GM12878 (cell line): Measurements from ENCODE around the gene SEMA5A. TPM values are rescaled to one million over a fixed set of nuclear protein-coding genes. Genes with fewer than 3 reads are reported as not detected.

Experiments used
- ATAC-seq: fragments of 200-7000 bp; cut with Tn5 transposase; 3 replicates; pipeline ENCODE4 v1.9.1; 2020; ENCODE audit warnings: mild to moderate bottlenecking, moderate library complexity
- BruUV-seq: library from RNA; stranded (reverse); fragments of 400-500 nt; replicated peaks from 2 replicates; lab custom pipeline; 2021; lab: Mats Ljungman, UMichigan
- CTCF ChIA-PET: fragments of 300-600 bp; sonication (Branson Sonifier 250); formaldehyde crosslinking; extraction: SDS; loops from one replicate; lab custom pipeline; 2021; ENCODE audit warnings: inconsistent platforms; lab: Yijun Ruan, JAX
- POLR2A ChIA-PET: fragments of 350-600 bp; formaldehyde crosslinking; extraction: SDS; loops from one replicate; lab custom pipeline; 2021; ENCODE audit warnings: inconsistent platforms; lab: Charles Lee
- RAD21 ChIA-PET: fragments of 300-600 bp; sonication (Branson Sonifier 250); formaldehyde crosslinking; loops from one replicate; lab custom pipeline; 2023; ENCODE audit warnings: antibody characterized with exemption; ENCODE audit not compliant: unreplicated experiment; lab: Charles Lee
- SMC1A ChIA-PET: fragments of 300-600 bp; sonication (Branson Sonifier 250); formaldehyde crosslinking; loops from one replicate; lab custom pipeline; 2023; ENCODE audit not compliant: unreplicated experiment, uncharacterized antibody; lab: Charles Lee
- DNase-seq: peaks from one replicate; pipeline ENCODE4 v3.0.0-alpha.2; 2011; ENCODE audit warnings: low read depth, low spot score
- FAIRE-seq: peaks from 3 replicates; lab custom pipeline; 2011; peaks lifted over from hg19 to GRCh38; lab: Jason Lieb, UNC
- H2AFZ ChIP-seq: 2 replicates; pipeline ENCODE4 v1.6.0; 2011; ENCODE audit warnings: low read depth, low read length, control low read depth; ENCODE audit not compliant: control insufficient read depth
- H3K27ac ChIP-seq: 2 replicates; pipeline ENCODE4 v1.5.1; 2011; ENCODE audit warnings: control low read depth; ENCODE audit not compliant: control insufficient read depth, insufficient read depth
- H3K27me3 ChIP-seq, 2 experiments: replicated peaks in 1 of 2; 2 replicates each; pipeline versions ENCODE4 v1.6.0 to v1.6.1; 2011; ENCODE audit warnings: low read length in 1 of 2; ENCODE audit not compliant: control insufficient read depth in 2 of 2, insufficient read depth in 2 of 2
- H3K36me3 ChIP-seq, 2 experiments: 2 replicates each; pipeline ENCODE4 v1.5.1; 2011; ENCODE audit warnings: low read length in 1 of 2; ENCODE audit not compliant: control insufficient read depth in 2 of 2, insufficient read depth in 2 of 2
- H3K4me1 ChIP-seq: 2 replicates; pipeline ENCODE4 v1.6.1; 2011; ENCODE audit warnings: mild to moderate bottlenecking, low read length, moderate library complexity, mixed read lengths; ENCODE audit not compliant: control insufficient read depth, insufficient read depth
- H3K4me2 ChIP-seq: 2 replicates; pipeline ENCODE4 v1.6.0; 2011; ENCODE audit warnings: control low read depth; ENCODE audit not compliant: control insufficient read depth, insufficient read depth
- H3K4me3 ChIP-seq: fragments of 200-600 bp; sonication (generic); 2 replicates; pipeline ENCODE4 v1.5.1; 2016
- H3K79me2 ChIP-seq: 2 replicates; pipeline ENCODE4 v1.6.0; 2011; ENCODE audit warnings: low read length; ENCODE audit not compliant: control insufficient read depth, insufficient read depth
- H3K9ac ChIP-seq: 2 replicates; pipeline ENCODE4 v1.8.0; 2011; ENCODE audit warnings: low read length, control low read depth, mixed read lengths; ENCODE audit not compliant: control insufficient read depth, insufficient read depth
- H3K9me3 ChIP-seq: replicated peaks from 3 replicates; pipeline ENCODE4 v1.5.1; 2011; ENCODE audit warnings: mild to moderate bottlenecking, low read length; ENCODE audit not compliant: control insufficient read depth, insufficient read depth
- H4K20me1 ChIP-seq: 2 replicates; pipeline ENCODE4 v1.6.0; 2011; ENCODE audit not compliant: control insufficient read depth, insufficient read depth
- BMI1 ChIP-seq: fragments of 450-650 bp; IDR thresholded peaks from 2 replicates; pipeline ENCODE4 v1.6.1; 2016; ENCODE audit warnings: mild to moderate bottlenecking, moderate library complexity, borderline replicate concordance
- CHD2 ChIP-seq: IDR thresholded peaks from 2 replicates; pipeline ENCODE4 v1.6.1; 2011; ENCODE audit warnings: low read depth, low read length, improper control_type of control experiment, borderline replicate concordance
- GABPA ChIP-seq: IDR thresholded peaks from 2 replicates; pipeline ENCODE4 v1.6.1; 2014; ENCODE audit warnings: antibody characterized with exemption, low read depth, mild to moderate bottlenecking, inconsistent platforms
- MEF2A ChIP-seq: IDR thresholded peaks from 2 replicates; pipeline ENCODE4 v1.6.1; 2011; ENCODE audit warnings: low read depth, mild to moderate bottlenecking, low read length, moderate library complexity; ENCODE audit not compliant: insufficient read depth
- MTA3 ChIP-seq: IDR thresholded peaks from 2 replicates; pipeline ENCODE4 v1.6.1; 2012; ENCODE audit warnings: low read length, inconsistent platforms, borderline replicate concordance
- MYB ChIP-seq: fragments of 150-350 bp; IDR thresholded peaks from 2 replicates; pipeline ENCODE4 v1.6.1; 2014; ENCODE audit warnings: mild to moderate bottlenecking, low read depth, low read length, borderline replicate concordance
- POU2F2 ChIP-seq: IDR thresholded peaks from 3 replicates; pipeline ENCODE4 v1.6.1; 2011; ENCODE audit warnings: low read depth, mild to moderate bottlenecking, low read length, borderline replicate concordance
- SMC3 ChIP-seq: IDR thresholded peaks from 2 replicates; pipeline ENCODE4 v1.6.1; 2011; ENCODE audit warnings: low read length, improper control_type of control experiment, borderline replicate concordance
- SUZ12 ChIP-seq: fragments of 200-600 bp; sonication (generic); IDR thresholded peaks from one replicate; pipeline ENCODE4 v1.6.1; 2018; ENCODE audit warnings: antibody characterized with exemption, mild to moderate bottlenecking; ENCODE audit not compliant: unreplicated experiment
- ZNF622 ChIP-seq: fragments of 450-650 bp; IDR thresholded peaks from 2 replicates; pipeline ENCODE4 v1.6.1; 2017; ENCODE audit warnings: mild to moderate bottlenecking, inconsistent platforms
- WGBS: methylation state at CpG from one replicate; pipeline ENCODE4 v1.1.6; 2016; ENCODE audit warnings: low lambda C conversion rate; ENCODE audit not compliant: insufficient replicate concordance, insufficient coverage; ENCODE audit errors: missing lambda C conversion rate; 5-methylcytosine and 5-hydroxymethylcytosine counted together
- in situ Hi-C: fragments of 300-500 bp; cut with MboI; formaldehyde crosslinking; loops from 9 replicates; pipeline ENCODE4 v1.14.3; 2018; ENCODE audit warnings: mixed read lengths
- intact Hi-C: fragments of 100-400 bp; cut with micrococcal nuclease; formaldehyde crosslinking; loops from one replicate; pipeline ENCODE4 v1.14.2; 2022; ENCODE audit not compliant: unreplicated experiment
- polyA plus RNA-seq, 11 experiments: library from polyadenylated mRNA; depleted of rRNA in 4 of 11; unstranded in 6 of 11; stranded (reverse) in 5 of 11; fragments of >200 nt; fragmentation: Nextera tagmentation in 4 of 11; fragmentation: Illumina TruSeq in 1 of 11; extraction: Ambion mirVana in 4 of 11; extraction: Trizol in 1 of 11; gene quantifications; 1 replicate in 1 of 11; 2 replicates in 10 of 11; pipeline versions ENCODE4 v1.2.1 to v1.2.3, GENCODE V29; 2011 to 2016; ENCODE audit warnings: inconsistent platforms in 2 of 11, missing spikeins in 2 of 11, low read depth in 1 of 11
- total RNA-seq, 4 experiments: library from RNA; depleted of rRNA in 3 of 4; stranded (reverse); fragments of >200 nt in 3 of 4; fragmentation: Illumina TruSeq in 1 of 4; extraction: Trizol in 1 of 4; gene quantifications; 2 replicates each; pipeline versions ENCODE4 v1.2.1 to v1.2.3, GENCODE V29; 2013 to 2021
- TF ChIP-seq, protein P1 (sequence below): fragments of 450-650 bp; formaldehyde crosslinking; IDR thresholded peaks from 2 replicates; pipeline ENCODE4 v1.5.0; 2022; ENCODE audit warnings: mild to moderate bottlenecking, missing genetic modification characterization
- TF ChIP-seq, protein P2 (sequence below): fragments of 450-650 bp; IDR thresholded peaks from 2 replicates; pipeline ENCODE4 v1.6.1; 2017; ENCODE audit warnings: mild to moderate bottlenecking, low read depth, inconsistent platforms; ENCODE audit not compliant: poor library complexity, severe bottlenecking

The SEMA5A gene
- total and polyA plus RNA-seq, 10 of the 15 experiments (the other 5 are each of a cell fraction or from before 2014, with no cell fraction given), result 0.03 to 2.4 (median 0.09) TPM; not detected in 1

DNA sequence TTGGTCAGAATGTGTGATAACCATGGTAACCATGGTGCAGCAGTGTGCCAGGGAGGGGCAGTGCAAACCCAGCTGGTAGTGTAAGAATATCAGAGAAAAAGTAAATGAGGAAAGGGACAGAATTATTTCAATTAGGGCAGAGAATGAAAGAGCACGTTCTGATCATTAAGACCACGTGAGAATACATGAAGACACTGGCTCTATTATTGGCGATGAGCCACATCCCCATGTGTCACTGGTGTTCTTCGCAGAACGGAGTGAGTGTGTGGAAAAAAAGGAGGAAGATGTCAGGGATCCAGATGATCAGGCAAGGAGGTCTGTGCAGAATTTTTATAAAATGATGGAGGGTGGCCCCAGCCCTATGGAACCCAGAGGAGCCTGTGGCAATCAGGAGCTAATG, 315.5 kb downstream of the SEMA5A start:
- FAIRE-seq (no peak), ATAC-seq (no peak)
- no peak overlapping the region for H3K9ac ChIP-seq
- no peaks in the 10 kb centered on the region for H3K9me3 ChIP-seq
- no peak for TF ChIP-seq MYB
- TF ChIP-seq SMC3, result no peak
- no peak for TF ChIP-seq MEF2A
- no peak for TF ChIP-seq CHD2
- no peak for TF ChIP-seq BMI1
- no peak for TF ChIP-seq GABPA
- TF ChIP-seq, protein P1, sequence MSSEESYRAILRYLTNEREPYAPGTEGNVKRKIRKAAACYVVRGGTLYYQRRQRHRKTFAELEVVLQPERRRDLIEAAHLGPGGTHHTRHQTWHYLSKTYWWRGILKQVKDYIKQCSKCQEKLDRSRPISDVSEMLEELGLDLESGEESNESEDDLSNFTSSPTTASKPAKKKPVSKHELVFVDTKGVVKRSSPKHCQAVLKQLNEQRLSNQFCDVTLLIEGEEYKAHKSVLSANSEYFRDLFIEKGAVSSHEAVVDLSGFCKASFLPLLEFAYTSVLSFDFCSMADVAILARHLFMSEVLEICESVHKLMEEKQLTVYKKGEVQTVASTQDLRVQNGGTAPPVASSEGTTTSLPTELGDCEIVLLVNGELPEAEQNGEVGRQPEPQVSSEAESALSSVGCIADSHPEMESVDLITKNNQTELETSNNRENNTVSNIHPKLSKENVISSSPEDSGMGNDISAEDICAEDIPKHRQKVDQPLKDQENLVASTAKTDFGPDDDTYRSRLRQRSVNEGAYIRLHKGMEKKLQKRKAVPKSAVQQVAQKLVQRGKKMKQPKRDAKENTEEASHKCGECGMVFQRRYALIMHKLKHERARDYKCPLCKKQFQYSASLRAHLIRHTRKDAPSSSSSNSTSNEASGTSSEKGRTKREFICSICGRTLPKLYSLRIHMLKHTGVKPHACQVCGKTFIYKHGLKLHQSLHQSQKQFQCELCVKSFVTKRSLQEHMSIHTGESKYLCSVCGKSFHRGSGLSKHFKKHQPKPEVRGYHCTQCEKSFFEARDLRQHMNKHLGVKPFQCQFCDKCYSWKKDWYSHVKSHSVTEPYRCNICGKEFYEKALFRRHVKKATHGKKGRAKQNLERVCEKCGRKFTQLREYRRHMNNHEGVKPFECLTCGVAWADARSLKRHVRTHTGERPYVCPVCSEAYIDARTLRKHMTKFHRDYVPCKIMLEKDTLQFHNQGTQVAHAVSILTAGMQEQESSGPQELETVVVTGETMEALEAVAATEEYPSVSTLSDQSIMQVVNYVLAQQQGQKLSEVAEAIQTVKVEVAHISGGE, result no peak
- TF ChIP-seq, protein P2, sequence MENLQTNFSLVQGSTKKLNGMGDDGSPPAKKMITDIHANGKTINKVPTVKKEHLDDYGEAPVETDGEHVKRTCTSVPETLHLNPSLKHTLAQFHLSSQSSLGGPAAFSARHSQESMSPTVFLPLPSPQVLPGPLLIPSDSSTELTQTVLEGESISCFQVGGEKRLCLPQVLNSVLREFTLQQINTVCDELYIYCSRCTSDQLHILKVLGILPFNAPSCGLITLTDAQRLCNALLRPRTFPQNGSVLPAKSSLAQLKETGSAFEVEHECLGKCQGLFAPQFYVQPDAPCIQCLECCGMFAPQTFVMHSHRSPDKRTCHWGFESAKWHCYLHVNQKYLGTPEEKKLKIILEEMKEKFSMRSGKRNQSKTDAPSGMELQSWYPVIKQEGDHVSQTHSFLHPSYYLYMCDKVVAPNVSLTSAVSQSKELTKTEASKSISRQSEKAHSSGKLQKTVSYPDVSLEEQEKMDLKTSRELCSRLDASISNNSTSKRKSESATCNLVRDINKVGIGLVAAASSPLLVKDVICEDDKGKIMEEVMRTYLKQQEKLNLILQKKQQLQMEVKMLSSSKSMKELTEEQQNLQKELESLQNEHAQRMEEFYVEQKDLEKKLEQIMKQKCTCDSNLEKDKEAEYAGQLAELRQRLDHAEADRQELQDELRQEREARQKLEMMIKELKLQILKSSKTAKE, result no peak
- no peak for TF ChIP-seq POU2F2
- TF ChIP-seq MTA3, result no peak
- TF ChIP-seq ZNF622, result no peak
- no peak for TF ChIP-seq SUZ12
- TF ChIP-seq, all 136 proteins: peak for 0
- SMC1A ChIA-PET, result no interaction called here
- no peak overlapping the region for H3K27ac ChIP-seq
- intact Hi-C loops (no loop called here), in situ Hi-C loops (no loop called here)
- RAD21 ChIA-PET, result no interaction called here
- no TSS peak for BruUV-seq
- H3K79me2 ChIP-seq, result no peaks in the 10 kb centered on the region
- no peak overlapping the region for H3K4me2 ChIP-seq
- H3K4me1 ChIP-seq, result no peaks in the 10 kb centered on the region
- no peaks in the 10 kb centered on the region for H4K20me1 ChIP-seq
- H3K27me3 ChIP-seq, result no peaks in the 10 kb centered on the region
- no peaks in the 10 kb centered on the region for H3K36me3 ChIP-seq
- DNase-seq, result no peak
- POLR2A ChIA-PET, result no interaction called here
- no peak overlapping the region for H3K4me3 ChIP-seq
- no peak overlapping the region for H2AFZ ChIP-seq
- CTCF ChIA-PET, result no interaction called here
- WGBS, result 36% methylated on average over 5 of the region's 5 CpGs
